Endometrial microvascular endothelial cells (primary cell): ENCODE measurements around the gene DOC2A. TPM values are rescaled to one million over a fixed set of nuclear protein-coding genes. Genes with fewer than 3 reads are reported as not detected.

ENCODE experiments used
- in situ Hi-C: cut with HindIII; loops from 2 replicates; pipeline ENCODE4 v1.10.0; 2017; ENCODE audit warnings: low sequenced_read_pairs, low pct_unique_long_range_greater_than_20kb; ENCODE audit errors: inconsistent ontology term
- total RNA-seq: library from RNA; depleted of rRNA; stranded (reverse); fragments of >200 nt; gene quantifications from one replicate; pipeline ENCODE4 v1.2.3, GENCODE V29; 2015; ENCODE audit errors: inconsistent ontology term

The DOC2A gene
- total RNA-seq, 1 donor from 2014 or later, result not detected

- in situ Hi-C loops, result no loop called here
Measured at GRCh38 chr16:30007378-30007895, 3.4 kb downstream of the DOC2A start.

- in situ Hi-C loops, result no loop called here
Measured at GRCh38 chr16:30006659-30007377, 4.0 kb downstream of the DOC2A start.

GRCh38 chr16:30006095-30006473 is 4.7 kb downstream of the DOC2A start:
- in situ Hi-C loops, result no loop called here

- in situ Hi-C loops, result no loop called here
Measured at GRCh38 chr16:30005341-30006094, 5.3 kb downstream of the DOC2A start.

- in situ Hi-C loops, result no loop called here
Measured at GRCh38 chr16:30004811-30005242, 6.0 kb downstream of the DOC2A start.

GRCh38 chr16:30004424-30004776 is 6.4 kb downstream of the DOC2A start:
- in situ Hi-C loops, result no loop called here

GRCh38 chr16:30003670-30004423 is 7.0 kb downstream of the DOC2A start:
- in situ Hi-C loops, result no loop called here

- in situ Hi-C loops, result no loop called here
Measured at GRCh38 chr16:30002614-30003346, 8.0 kb downstream of the DOC2A start.

- in situ Hi-C loops, result no loop called here
Measured at GRCh38 chr16:30000735-30001631, 9.8 kb downstream of the DOC2A start.

- in situ Hi-C loops, result no loop called here
Measured at GRCh38 chr16:29999605-30000004, 11.2 kb downstream of the DOC2A start.

GRCh38 chr16:29996766-29997250 is 14.0 kb downstream of the DOC2A start:
- in situ Hi-C loops, result no loop called here

- in situ Hi-C loops, result no loop called here
Measured at GRCh38 chr16:29995911-29996765, 14.7 kb downstream of the DOC2A start, which contains the start of gene INO80E. Gene INO80E (plus strand): TSS chr16:29996241. CDS start chr16:29996311, 70 bp downstream.

- in situ Hi-C loops, result no loop called here
Measured at GRCh38 chr16:29995324-29995910, 15.4 kb downstream of the DOC2A start, which contains the start of gene HIRIP3. Gene HIRIP3 (minus strand): TSS chr16:29995617. CDS start chr16:29995605, 12 bp downstream.

GRCh38 chr16:29994600-29995323 is 16.1 kb downstream of the DOC2A start:
- in situ Hi-C loops, result no loop called here

- in situ Hi-C loops, result no loop called here
Measured at GRCh38 chr16:29993903-29994599, 16.8 kb downstream of the DOC2A start.
